OCI-LY7 (cell line): Measurements from ENCODE around the gene PLEKHG7. TPM values are rescaled to one million over a fixed set of nuclear protein-coding genes. Genes with fewer than 3 reads are reported as not detected.
"Not testable (repeated sequence)": the region's sequence is repeated elsewhere in the genome, so short reads cannot be mapped to it uniquely, and the experiment has no call there.

ENCODE experiments used
- BruUV-seq: library from RNA; stranded (reverse); fragments of 400-500 nt; replicated peaks from 2 replicates; lab custom pipeline; 2021; lab: Mats Ljungman, UMichigan
- CTCF ChIA-PET: fragments of 300-600 bp; sonication (Branson Sonifier 250); formaldehyde crosslinking; loops from one replicate; lab custom pipeline; 2022; ENCODE audit warnings: antibody characterized with exemption; ENCODE audit not compliant: unreplicated experiment; lab: Charles Lee
- POLR2A ChIA-PET: fragments of 300-600 bp; sonication (Branson Sonifier 250); formaldehyde crosslinking; loops from one replicate; lab custom pipeline; 2022; ENCODE audit warnings: antibody characterized with exemption; lab: Charles Lee
- DNase-seq: peaks from one replicate; pipeline ENCODE4 v3.0.0-alpha.2; 2015; ENCODE audit warnings: low spot score
- H2AFZ ChIP-seq: fragments of 200-600 bp; sonication (generic), shearing (Covaris generic); 2 replicates; pipeline ENCODE4 v1.6.1; 2014; ENCODE audit warnings: mild to moderate bottlenecking, antibody characterized with exemption, low read length, moderate library complexity
- H3K27ac ChIP-seq: fragments of 200-600 bp; sonication (generic); 2 replicates; pipeline ENCODE4 v1.5.1; 2014; ENCODE audit warnings: mixed run types, low read depth, mild to moderate bottlenecking, moderate library complexity, low read length, inconsistent platforms; ENCODE audit not compliant: poor library complexity, severe bottlenecking
- H3K36me3 ChIP-seq: fragments of 200-600 bp; sonication (generic); 2 replicates; pipeline ENCODE4 v1.6.1; 2014; ENCODE audit warnings: mild to moderate bottlenecking, antibody characterized with exemption, low read length, moderate library complexity, mixed read lengths; ENCODE audit not compliant: insufficient read depth
- H3K4me1 ChIP-seq: fragments of 200-600 bp; sonication (generic); 2 replicates; pipeline ENCODE4 v1.5.1; 2014; ENCODE audit warnings: mild to moderate bottlenecking, low read length; ENCODE audit not compliant: insufficient read depth, poor library complexity, severe bottlenecking
- H3K4me2 ChIP-seq: fragments of 200-600 bp; sonication (generic); 2 replicates; pipeline ENCODE4 v1.6.1; 2014; ENCODE audit warnings: mild to moderate bottlenecking, low read length
- H3K4me3 ChIP-seq: fragments of 200-600 bp; sonication (generic); 2 replicates; pipeline ENCODE4 v1.5.1; 2014; ENCODE audit warnings: mild to moderate bottlenecking, low read depth, low read length; ENCODE audit not compliant: poor library complexity, severe bottlenecking
- H3K79me2 ChIP-seq: fragments of 200-600 bp; sonication (generic); 2 replicates; pipeline ENCODE4 v1.6.1; 2016; ENCODE audit warnings: low read depth, mild to moderate bottlenecking, low read length, moderate library complexity, mixed read lengths; ENCODE audit not compliant: insufficient read depth
- H3K9me2 ChIP-seq: fragments of 200-600 bp; sonication (generic); 2 replicates; pipeline ENCODE4 v1.6.1; 2016; ENCODE audit warnings: mild to moderate bottlenecking, low read length, mixed read lengths; ENCODE audit not compliant: insufficient read depth
- H3K9me3 ChIP-seq: fragments of 200-600 bp; sonication (generic); 2 replicates; pipeline ENCODE4 v1.6.1; 2014; ENCODE audit warnings: mild to moderate bottlenecking, mixed run types, low read length, mixed read lengths
- H4K20me1 ChIP-seq: fragments of 200-600 bp; sonication (generic); 2 replicates; pipeline ENCODE4 v1.6.1; 2014; ENCODE audit warnings: mild to moderate bottlenecking, antibody characterized with exemption, low read length, moderate library complexity, mixed read lengths; ENCODE audit not compliant: insufficient read depth
- EZH2phosphoT487 ChIP-seq: fragments of 200-600 bp; sonication (generic); IDR thresholded peaks from 2 replicates; pipeline ENCODE4 v1.6.1; 2018; ENCODE audit warnings: low read depth, borderline replicate concordance, mild to moderate bottlenecking, mixed run types, antibody characterized with exemption, low read length, moderate library complexity, mixed read lengths
- intact Hi-C: fragments of 100-400 bp; cut with micrococcal nuclease; formaldehyde crosslinking; loops from one replicate; pipeline ENCODE4 v1.10.0; 2022; ENCODE audit not compliant: unreplicated experiment
- total RNA-seq, 2 experiments: library from RNA; depleted of rRNA in 1 of 2; stranded (reverse); fragments of >200 nt in 1 of 2; shearing (Covaris generic) in 1 of 2; gene quantifications; 2 replicates each; pipeline ENCODE4 v1.2.3, GENCODE V29; 2014 to 2022
- TF ChIP-seq, protein P1 (sequence below): fragments of 200-600 bp; sonication (generic); conservative IDR thresholded peaks from 2 replicates; pipeline ENCODE4 v1.5.1; 2014; ENCODE audit warnings: mild to moderate bottlenecking, antibody characterized with exemption, low read length, moderate library complexity, mixed read lengths

PLEKHG7 gene
- total RNA-seq, 2 experiments from 2014 or later = 0.29 TPM; not detected in 1

DNA sequence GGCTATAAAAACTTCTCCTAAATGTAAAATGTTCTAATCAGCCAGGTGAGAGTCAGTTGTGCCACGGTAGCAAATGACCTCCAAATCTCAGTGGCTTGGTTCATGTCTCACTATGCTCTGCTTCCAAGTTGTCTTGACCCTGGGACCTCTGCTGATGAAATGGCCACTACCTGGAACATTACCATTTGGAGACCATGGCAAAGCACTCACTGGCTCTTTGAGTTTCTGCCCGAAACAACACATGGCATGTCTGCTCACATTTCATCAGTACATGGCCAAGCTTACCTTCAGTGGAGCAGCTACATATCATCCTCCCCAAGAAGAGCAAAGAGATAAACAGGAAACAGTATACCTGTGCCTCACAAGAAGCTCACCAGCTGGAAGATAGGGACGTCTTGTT, 40.2 kb downstream of the PLEKHG7 start:
- no peak overlapping the region for H3K4me3 ChIP-seq
- no peaks in the 10 kb centered on the region for H3K36me3 ChIP-seq
- no peak overlapping the region for H2AFZ ChIP-seq
- no peak for DNase-seq
- H4K20me1 ChIP-seq = no peaks in the 10 kb centered on the region
- H3K27ac ChIP-seq = no peak overlapping the region
- H3K9me2 ChIP-seq = no peaks in the 10 kb centered on the region
- POLR2A ChIA-PET = interaction anchor here (0.6 to 0.7 kb wide), 2 partner anchors 1128 to 1232 kb away, joined by 3 to 5 read pairs; no protein-coding TSS in a partner anchor
- no peaks in the 10 kb centered on the region for H3K79me2 ChIP-seq
- intact Hi-C loops = no loop called here
- H3K9me3 ChIP-seq = no peaks in the 10 kb centered on the region
- no peaks in the 10 kb centered on the region for H3K4me1 ChIP-seq
- TF ChIP-seq, protein P1, sequence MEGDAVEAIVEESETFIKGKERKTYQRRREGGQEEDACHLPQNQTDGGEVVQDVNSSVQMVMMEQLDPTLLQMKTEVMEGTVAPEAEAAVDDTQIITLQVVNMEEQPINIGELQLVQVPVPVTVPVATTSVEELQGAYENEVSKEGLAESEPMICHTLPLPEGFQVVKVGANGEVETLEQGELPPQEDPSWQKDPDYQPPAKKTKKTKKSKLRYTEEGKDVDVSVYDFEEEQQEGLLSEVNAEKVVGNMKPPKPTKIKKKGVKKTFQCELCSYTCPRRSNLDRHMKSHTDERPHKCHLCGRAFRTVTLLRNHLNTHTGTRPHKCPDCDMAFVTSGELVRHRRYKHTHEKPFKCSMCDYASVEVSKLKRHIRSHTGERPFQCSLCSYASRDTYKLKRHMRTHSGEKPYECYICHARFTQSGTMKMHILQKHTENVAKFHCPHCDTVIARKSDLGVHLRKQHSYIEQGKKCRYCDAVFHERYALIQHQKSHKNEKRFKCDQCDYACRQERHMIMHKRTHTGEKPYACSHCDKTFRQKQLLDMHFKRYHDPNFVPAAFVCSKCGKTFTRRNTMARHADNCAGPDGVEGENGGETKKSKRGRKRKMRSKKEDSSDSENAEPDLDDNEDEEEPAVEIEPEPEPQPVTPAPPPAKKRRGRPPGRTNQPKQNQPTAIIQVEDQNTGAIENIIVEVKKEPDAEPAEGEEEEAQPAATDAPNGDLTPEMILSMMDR = no peak
- no peak for TF ChIP-seq EZH2phosphoT487
- BruUV-seq = no TSS peak
- CTCF ChIA-PET = no interaction called here
- no peak overlapping the region for H3K4me2 ChIP-seq

DNA sequence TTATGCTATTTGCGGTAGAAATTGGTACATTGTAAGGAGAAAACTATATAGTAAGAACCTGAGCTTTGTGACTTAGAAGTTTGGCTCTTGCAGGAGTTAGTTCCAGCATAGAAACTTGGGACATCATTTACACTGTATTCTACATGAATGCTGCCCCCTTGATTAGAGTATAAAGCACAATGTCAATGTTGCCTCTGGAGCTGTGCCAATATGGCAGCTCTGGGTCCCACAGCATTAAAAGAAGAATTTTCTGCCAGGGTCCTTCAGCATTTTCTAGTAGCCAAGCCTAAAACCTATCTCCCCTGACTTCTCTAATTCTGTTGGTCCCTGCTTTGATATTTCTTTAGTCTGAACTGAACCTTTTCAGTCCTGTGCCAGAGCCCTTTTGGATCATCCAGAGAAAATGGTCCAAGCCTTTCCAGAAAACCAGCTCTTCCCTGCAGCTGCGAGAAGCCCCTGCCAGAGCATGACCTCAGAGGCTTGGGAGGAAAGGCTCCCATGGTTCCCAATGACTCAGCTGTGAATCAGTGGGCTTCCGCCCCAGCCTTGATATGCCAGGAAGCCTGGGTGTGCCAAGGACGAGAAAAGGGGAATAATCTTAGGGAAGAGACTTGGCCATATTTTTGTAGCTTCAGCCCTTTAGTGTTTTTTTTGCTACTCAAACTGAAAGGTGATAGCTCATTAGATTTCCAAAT, 43.2 kb downstream of the PLEKHG7 start:
- Histone ChIP-seq H3K79me2 (no peaks in the 10 kb centered on the region), H3K4me3 (no peak overlapping the region), H3K9me2 (no peaks in the 10 kb centered on the region), H4K20me1 (no peaks in the 10 kb centered on the region), H3K36me3 (no peaks in the 10 kb centered on the region), H3K27ac (no peak overlapping the region), H3K4me2 (no peak overlapping the region), H2AFZ (no peak overlapping the region), H3K9me3 (no peaks in the 10 kb centered on the region), H3K4me1 (no peaks in the 10 kb centered on the region)
- TF ChIP-seq, protein P1 = no peak
- no peak for TF ChIP-seq EZH2phosphoT487
- POLR2A ChIA-PET = interaction anchor here (0.7 to 1.1 kb wide), 2 partner anchors 12 to 1288 kb away, joined by 3 read pairs; no protein-coding TSS in a partner anchor
- BruUV-seq = no TSS peak
- CTCF ChIA-PET = interaction anchor here (0.6 kb wide), 1 partner anchor 137 kb away, joined by 3 read pairs; no protein-coding TSS in a partner anchor
- no peak for DNase-seq
- intact Hi-C loops = no loop called here

DNA sequence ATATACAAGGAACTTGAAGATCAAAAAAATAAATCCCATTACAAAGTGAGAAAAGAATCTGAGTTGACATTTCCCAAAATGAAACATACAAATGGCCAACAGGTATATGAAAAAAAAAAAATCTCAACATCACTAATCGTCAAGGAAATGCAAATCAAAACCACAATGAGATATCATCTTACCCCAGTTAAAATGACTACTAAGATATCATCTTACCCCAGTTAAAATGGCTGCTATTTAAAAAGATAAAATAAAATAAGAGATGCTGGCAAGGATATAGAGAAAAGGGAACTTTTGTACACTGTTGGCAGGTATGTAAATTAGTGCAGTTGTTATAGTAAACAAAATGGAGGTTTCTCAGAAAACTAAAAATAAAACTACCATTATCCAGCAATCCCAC, 44.4 kb downstream of the PLEKHG7 start:
- H3K9me2 ChIP-seq = no peaks in the 10 kb centered on the region
- no TSS peak for BruUV-seq
- H3K36me3 ChIP-seq = no peaks in the 10 kb centered on the region
- no peaks in the 10 kb centered on the region for H3K79me2 ChIP-seq
- ChIA-PET CTCF (no interaction called here), POLR2A (interaction anchor here (1.1 kb wide), 1 partner anchor 8 kb away, joined by 5 read pairs; no protein-coding TSS in a partner anchor)
- no peaks in the 10 kb centered on the region for H3K4me1 ChIP-seq
- no peak for DNase-seq
- no peak overlapping the region for H3K4me2 ChIP-seq
- TF ChIP-seq, protein P1 = no peak
- no peak for TF ChIP-seq EZH2phosphoT487
- intact Hi-C loops = no loop called here
- H3K9me3 ChIP-seq = no peaks in the 10 kb centered on the region
- H3K4me3 ChIP-seq = no peak overlapping the region
- no peaks in the 10 kb centered on the region for H4K20me1 ChIP-seq
- no peak overlapping the region for H2AFZ ChIP-seq
- H3K27ac ChIP-seq = no peak overlapping the region

DNA sequence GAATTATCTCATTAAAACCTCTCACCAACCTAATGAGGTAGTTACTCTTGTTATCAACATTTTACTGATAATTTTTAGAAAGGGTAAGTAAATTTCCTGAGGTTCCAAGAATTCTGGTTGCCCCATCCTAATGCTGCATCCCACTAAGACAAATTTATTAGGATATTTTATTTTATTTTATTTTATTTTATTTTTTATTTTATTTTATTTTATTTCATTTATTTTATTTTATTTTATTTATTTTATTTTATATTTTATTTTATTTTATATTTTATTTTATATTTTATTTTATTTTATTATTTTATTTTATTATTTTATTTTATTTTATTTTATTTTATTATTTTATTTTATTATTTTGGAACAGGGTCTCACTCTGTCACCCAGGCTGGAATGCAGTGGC, 46.9 kb downstream of the PLEKHG7 start:
- intact Hi-C loops, H3K79me2 ChIP-seq, H3K9me3 ChIP-seq, DNase-seq, H3K4me3 ChIP-seq, H3K27ac ChIP-seq, H3K36me3 ChIP-seq, POLR2A ChIA-PET, H4K20me1 ChIP-seq, CTCF ChIA-PET, H2AFZ ChIP-seq, BruUV-seq, H3K4me2 ChIP-seq, H3K4me1 ChIP-seq, H3K9me2 ChIP-seq: not testable (repeated sequence)
